Activated naive CD8-positive, alpha-beta T cell treated with anti-CD3 and anti-CD28 coated beads, Interleukin-2, amount 50 U/mL, for 16 hours (primary cell): Measurements from ENCODE around the gene JUNB.
A peak's percentile ranks its signal among the peaks of the same experiment; 100 is the strongest.

Source experiments
- DNase-seq: peaks from one replicate; pipeline ENCODE4 v3.0.0-alpha.2; 2020; ENCODE audit warnings: low read depth, low spot score

Gene JUNB

GRCh38 chr19:12791345-12792050 is at the start of gene JUNB:
JUNB (plus strand) TSS chr19:12791486; CDS start chr19:12791772, 286 bp downstream.
- peak; percentile 90 for DNase-seq

GRCh38 chr19:12745166-12745897 is 46.0 kb upstream of the JUNB start:
- no peak for DNase-seq

GRCh38 chr19:12748489-12748888 is 42.8 kb upstream of the JUNB start:
- DNase-seq = no peak

- no peak for DNase-seq
Observed at GRCh38 chr19:12749938-12750521, 41.3 kb upstream of the JUNB start.

- no peak for DNase-seq
Observed at GRCh38 chr19:12750851-12751250, 40.4 kb upstream of the JUNB start.

- no peak for DNase-seq
Observed at GRCh38 chr19:12751635-12752034, 39.7 kb upstream of the JUNB start, which contains the start of gene BEST2. BEST2 (plus strand) TSS chr19:12751791; CDS start chr19:12752593, 802 bp downstream.

- no peak for DNase-seq
Observed at GRCh38 chr19:12752056-12752781, 39.1 kb upstream of the JUNB start.

- DNase-seq = no peak
Observed at GRCh38 chr19:12754465-12755196, 36.7 kb upstream of the JUNB start.

GRCh38 chr19:12756150-12756883 is 35.0 kb upstream of the JUNB start:
- no peak for DNase-seq

- DNase-seq = peak; percentile 34
Observed at GRCh38 chr19:12757544-12758274, 33.6 kb upstream of the JUNB start.

GRCh38 chr19:12759686-12760085 is 31.6 kb upstream of the JUNB start:
- no peak for DNase-seq

GRCh38 chr19:12763100-12763499 is 28.2 kb upstream of the JUNB start:
- no peak for DNase-seq

- no peak for DNase-seq
Observed at GRCh38 chr19:12764698-12765097, 26.6 kb upstream of the JUNB start.

GRCh38 chr19:12766051-12766521 is 25.2 kb upstream of the JUNB start:
- no peak for DNase-seq

- no peak for DNase-seq
Observed at GRCh38 chr19:12767150-12767549, 24.1 kb upstream of the JUNB start.

- DNase-seq = no peak
Observed at GRCh38 chr19:12767666-12768065, 23.6 kb upstream of the JUNB start.

- no peak for DNase-seq
Observed at GRCh38 chr19:12769689-12770088, 21.6 kb upstream of the JUNB start.

GRCh38 chr19:12770922-12771321 is 20.4 kb upstream of the JUNB start:
- no peak for DNase-seq

GRCh38 chr19:12772323-12772722 is 19.0 kb upstream of the JUNB start:
- DNase-seq = no peak

GRCh38 chr19:12773571-12773970 is 17.7 kb upstream of the JUNB start:
- DNase-seq = no peak
